Fibroblast of lung (primary cell): ENCODE results near the gene SMAD2. TPM values are rescaled to one million over a fixed set of nuclear protein-coding genes. Genes with fewer than 3 reads are reported as not detected.

ENCODE experiments used
- DNase-seq, 2 donors: peaks; one replicate each; pipeline versions ENCODE4 v3.0.0 to v3.0.0-alpha.2; 2010; ENCODE audit warnings: low read depth in 2 of 2
- H2AFZ ChIP-seq: 2 replicates; pipeline ENCODE4 v1.5.1; 2012; ENCODE audit warnings: low read length, control low read depth, inconsistent platforms
- H3K27ac ChIP-seq: 2 replicates; pipeline ENCODE4 v1.5.1; 2011; ENCODE audit warnings: low read length, control low read depth; ENCODE audit not compliant: insufficient read depth
- H3K27me3 ChIP-seq: 2 replicates; pipeline ENCODE4 v1.5.1; 2011; ENCODE audit warnings: mild to moderate bottlenecking, low read length; ENCODE audit not compliant: control insufficient read depth, insufficient read depth
- H3K36me3 ChIP-seq: 2 replicates; pipeline ENCODE4 v1.5.1; 2011; ENCODE audit warnings: low read length; ENCODE audit not compliant: control insufficient read depth, insufficient read depth
- H3K4me1 ChIP-seq: 2 replicates; pipeline ENCODE4 v1.5.1; 2011; ENCODE audit warnings: low read length; ENCODE audit not compliant: control insufficient read depth, insufficient read depth; ENCODE audit errors: extremely low read depth
- H3K4me2 ChIP-seq: 2 replicates; pipeline ENCODE4 v1.5.1; 2011; ENCODE audit warnings: low read length, control low read depth; ENCODE audit not compliant: insufficient read depth; ENCODE audit errors: extremely low read depth
- H3K4me3 ChIP-seq, 4 experiments: fragments of 200-600 bp in 1 of 4; sonication (generic) in 1 of 4; replicated peaks in 1 of 4; 2 replicates each; pipeline ENCODE4 v1.5.1; 2011 to 2016; ENCODE audit warnings: low read length in 4 of 4, low read depth in 3 of 4, mild to moderate bottlenecking in 3 of 4, control low read depth in 2 of 4, inconsistent platforms in 1 of 4, mixed read lengths in 1 of 4; ENCODE audit not compliant: insufficient read depth in 1 of 4; ENCODE audit errors: control extremely low read depth in 1 of 4
- H3K79me2 ChIP-seq: 2 replicates; pipeline ENCODE4 v1.5.1; 2012; ENCODE audit warnings: mild to moderate bottlenecking, low read length, inconsistent platforms; ENCODE audit not compliant: control insufficient read depth, insufficient read depth
- H3K9ac ChIP-seq: 2 replicates; pipeline ENCODE4 v1.5.1; 2011; ENCODE audit warnings: mild to moderate bottlenecking, low read length, control low read depth; ENCODE audit not compliant: insufficient read depth
- H3K9me3 ChIP-seq: 2 replicates; pipeline ENCODE4 v1.5.1; 2012; ENCODE audit warnings: low read depth, low read length; ENCODE audit not compliant: control insufficient read depth, insufficient read depth
- H4K20me1 ChIP-seq: 2 replicates; pipeline ENCODE4 v1.5.1; 2011; ENCODE audit warnings: low read length; ENCODE audit not compliant: control insufficient read depth, insufficient read depth; ENCODE audit errors: extremely low read depth
- CTCF ChIP-seq, 2 donors: IDR thresholded peaks in 1 of 2; conservative IDR thresholded peaks in 1 of 2; 1 replicate in 1 of 2; 2 replicates in 1 of 2; pipeline ENCODE4 v1.5.1; 2011 to 2012; ENCODE audit warnings: low read length in 2 of 2, control low read depth in 1 of 2, inconsistent platforms in 1 of 2, low read depth in 1 of 2, mild to moderate bottlenecking in 1 of 2
- EZH2 ChIP-seq: IDR thresholded peaks from 2 replicates; pipeline ENCODE4 v1.5.1; 2012; ENCODE audit warnings: low read length, control low read depth, mild to moderate bottlenecking; ENCODE audit errors: missing control alignments
- polyA plus RNA-seq, 2 donors: library from polyadenylated mRNA; depleted of rRNA in 1 of 2; stranded (reverse) in 1 of 2; unstranded in 1 of 2; fragments of >200 nt; gene quantifications; 2 replicates each; pipeline ENCODE4 v1.2.1, GENCODE V29; 2011 to 2012; ENCODE audit warnings: missing spikeins in 1 of 2
- total RNA-seq: library from RNA; depleted of rRNA; stranded (reverse); fragments of >200 nt; gene quantifications from 2 replicates; pipeline ENCODE4 v1.2.1, GENCODE V29; 2014

SMAD2 gene
- total and polyA plus RNA-seq, 2 donors (not counting 1 experiment from before 2014, with no cell fraction given) = 76.0 to 111 TPM

- Histone ChIP-seq H3K27me3 (peaks cover 3% of the 10 kb centered on the region), H4K20me1 (no peaks in the 10 kb centered on the region), H3K79me2 (peaks cover 29% of the 10 kb centered on the region), H3K4me1 (no peaks in the 10 kb centered on the region), H3K27ac (no peak overlapping the region), H3K4me2 (peak overlapping the region; percentile 75), H2AFZ (peak overlapping the region; percentile 80), H3K36me3 (no peaks in the 10 kb centered on the region), H3K9ac (no peak overlapping the region), H3K4me3 (peak overlapping the region; percentile 62 to 85 (median 65)), H3K9me3 (no peaks in the 10 kb centered on the region)
- DNase-seq = peak in 1 of 2 donors; percentile 34
- TF ChIP-seq EZH2 (no peak), CTCF (conservative IDR thresholded peaks at IDR 0.05 in 1 of 2, IDR thresholded peaks at IDR 0.05 in 1 of 2; ENCODE audit: low read depth in 1 of 2, low read length in 2 of 2) (peak in 1 of 2 donors; percentile 14)
Observed at GRCh38 chr18:47931718-47932103, 1.3 kb upstream of the SMAD2 start.

- Histone ChIP-seq H3K4me1 (no peaks in the 10 kb centered on the region), H3K27ac (peak overlapping the region; percentile 88), H3K9me3 (no peaks in the 10 kb centered on the region), H3K79me2 (peaks cover 35% of the 10 kb centered on the region), H3K27me3 (peaks cover 3% of the 10 kb centered on the region), H3K36me3 (no peaks in the 10 kb centered on the region), H3K9ac (peak overlapping the region; percentile 79), H3K4me2 (peak overlapping the region; percentile 75), H4K20me1 (no peaks in the 10 kb centered on the region), H2AFZ (peak overlapping the region; percentile 80), H3K4me3 (peak overlapping the region; percentile 62 to 85 (median 65))
- no peak for TF ChIP-seq EZH2
- no peak for TF ChIP-seq CTCF (conservative IDR thresholded peaks at IDR 0.05 in 1 of 2, IDR thresholded peaks at IDR 0.05 in 1 of 2; ENCODE audit: low read depth in 1 of 2, low read length in 2 of 2)
- peak; percentile 95 to 96 for DNase-seq
Observed at GRCh38 chr18:47930931-47931717, 665 bp upstream of the SMAD2 start.

GRCh38 chr18:47929681-47930198 is 719 bp downstream of the SMAD2 start:
- TF ChIP-seq CTCF (conservative IDR thresholded peaks at IDR 0.05 in 1 of 2, IDR thresholded peaks at IDR 0.05 in 1 of 2; ENCODE audit: low read depth in 1 of 2, low read length in 2 of 2) = no peak
- Histone ChIP-seq H3K4me3 (peak overlapping the region; percentile 85 to 89 (median 88)), H3K9ac (peak overlapping the region; percentile 79), H3K36me3 (no peaks in the 10 kb centered on the region), H3K4me1 (no peaks in the 10 kb centered on the region), H3K79me2 (peaks cover 49% of the 10 kb centered on the region), H4K20me1 (no peaks in the 10 kb centered on the region), H3K27me3 (peaks cover 3% of the 10 kb centered on the region), H3K27ac (peak overlapping the region; percentile 79), H3K4me2 (peak overlapping the region; percentile 84), H2AFZ (peak overlapping the region; percentile 57), H3K9me3 (no peaks in the 10 kb centered on the region)
- DNase-seq = peak; percentile 59 to 61
